ENCODE data around the gene FOXC1.

FOXC1 gene

DNA sequence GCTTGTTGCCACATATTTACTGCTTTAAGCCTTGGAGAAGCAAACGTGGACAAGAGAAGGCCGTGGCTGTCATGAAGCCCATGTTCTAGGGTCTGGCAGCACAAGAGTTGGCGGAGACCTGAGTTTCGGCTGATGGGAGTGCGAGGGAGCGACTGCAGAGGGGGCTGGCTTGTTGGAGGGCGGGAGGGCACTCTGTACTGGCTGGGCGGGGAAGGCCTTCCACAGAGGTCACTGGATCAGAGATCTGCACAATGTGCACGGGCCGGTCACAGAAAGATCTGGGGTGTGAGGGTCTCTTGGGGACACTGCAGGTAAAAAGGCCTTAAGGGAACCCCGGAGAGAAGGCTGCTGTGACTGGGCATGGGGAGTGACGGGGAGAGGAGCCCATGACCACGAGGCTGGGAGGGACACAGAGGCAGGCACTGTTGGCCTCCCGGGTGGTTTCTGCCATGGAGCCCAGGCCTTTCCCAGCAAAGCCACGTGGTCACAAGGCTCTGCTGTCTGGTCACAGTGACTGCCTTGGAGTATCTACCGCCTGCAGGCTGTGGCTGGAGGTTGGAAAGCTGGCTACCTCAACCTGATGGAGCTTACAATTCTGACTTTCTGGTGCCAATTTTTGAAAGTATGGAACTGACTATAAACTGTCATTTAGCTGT is 23.8 kb downstream of the FOXC1 start:
- DNase-seq (ENCODE audit: insufficient read length, low spot score) = no peak
- FAIRE-seq = no peak
- no peak for TF ChIP-seq POU2F2 (IDR thresholded peaks at IDR 0.05; ENCODE audit: low read depth, low read length)
- no peak for TF ChIP-seq POLR2A (IDR thresholded peaks at IDR 0.05; ENCODE audit: low read depth, low read length)
- TF ChIP-seq PAX5 (IDR thresholded peaks at IDR 0.05; ENCODE audit: insufficient read depth, low read length, severe bottlenecking) = no peak
- no peak for TF ChIP-seq POLR2AphosphoS5 (IDR thresholded peaks at IDR 0.05; ENCODE audit: low read depth, low read length)
- no peak for TF ChIP-seq TAF1 (IDR thresholded peaks at IDR 0.05; ENCODE audit: low read depth, low read length)
- no peak for TF ChIP-seq SPI1 (IDR thresholded peaks at IDR 0.05; ENCODE audit: low read depth, low read length)

DNA sequence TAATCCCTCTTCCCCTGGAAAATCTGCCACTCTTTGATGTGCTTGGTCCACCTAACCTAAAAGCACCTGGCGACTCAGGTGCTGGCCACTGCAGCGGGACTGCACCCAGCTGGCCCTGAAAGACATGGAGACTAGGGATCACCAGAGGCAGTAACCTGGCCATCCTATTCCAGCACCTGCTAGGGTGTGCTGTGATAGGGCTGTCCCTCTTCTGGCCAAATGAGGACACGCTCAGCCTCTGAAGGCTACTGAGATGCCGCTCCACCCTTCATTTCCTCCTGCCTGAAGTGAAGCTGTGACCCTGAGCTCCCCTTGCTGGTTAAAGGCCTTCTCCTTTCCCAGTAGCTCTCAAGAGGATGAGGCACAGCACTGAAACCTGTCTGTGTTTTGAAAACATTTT is 24.4 kb downstream of the FOXC1 start:
- no peak for DNase-seq (ENCODE audit: insufficient read length, low spot score)
- no peak for FAIRE-seq
- no peak for TF ChIP-seq POLR2A (IDR thresholded peaks at IDR 0.05; ENCODE audit: low read depth, low read length)
- no peak for TF ChIP-seq SPI1 (IDR thresholded peaks at IDR 0.05; ENCODE audit: low read depth, low read length)
- TF ChIP-seq POLR2AphosphoS5 (IDR thresholded peaks at IDR 0.05; ENCODE audit: low read depth, low read length) = no peak
- TF ChIP-seq POU2F2 (IDR thresholded peaks at IDR 0.05; ENCODE audit: low read depth, low read length) = no peak
- TF ChIP-seq TAF1 (IDR thresholded peaks at IDR 0.05; ENCODE audit: low read depth, low read length) = no peak
- TF ChIP-seq PAX5 (IDR thresholded peaks at IDR 0.05; ENCODE audit: insufficient read depth, low read length, severe bottlenecking) = no peak

DNA sequence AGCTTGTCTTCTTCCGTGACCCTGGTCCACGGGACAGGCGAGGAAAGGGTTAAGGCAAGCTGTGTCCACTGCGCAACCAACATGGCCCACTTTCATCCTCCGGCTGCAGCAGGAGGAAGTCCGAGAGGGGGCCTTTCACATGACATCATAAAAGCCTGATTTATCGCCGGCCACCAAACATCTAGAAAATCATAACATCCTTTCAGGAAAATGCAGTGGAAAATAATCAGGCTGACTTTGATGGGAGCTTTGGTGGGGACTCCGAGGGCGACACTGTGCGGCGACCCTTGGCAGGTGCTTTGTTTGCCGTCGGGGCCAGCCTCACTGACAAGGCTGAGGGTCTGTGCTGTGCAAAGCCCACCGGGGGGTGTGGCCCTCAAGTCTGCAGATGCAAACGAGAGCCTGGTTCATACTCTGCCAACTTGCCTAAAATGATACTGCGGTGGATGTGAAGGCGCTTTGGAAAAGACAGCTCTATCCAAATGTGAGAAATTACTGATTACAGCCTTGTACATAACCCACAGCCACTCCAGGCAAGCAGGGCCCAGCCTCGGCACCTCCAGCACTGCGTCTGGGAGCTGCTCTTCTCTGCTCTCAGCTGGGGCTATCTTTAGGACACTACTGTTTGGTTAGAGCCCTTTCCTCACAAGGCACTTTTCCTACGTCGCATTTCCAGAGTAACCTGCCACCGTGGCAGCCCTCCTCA is 25.7 kb downstream of the FOXC1 start:
- DNase-seq (ENCODE audit: insufficient read length, low spot score) (no peak), FAIRE-seq (no peak)
- TF ChIP-seq SPI1 (IDR thresholded peaks at IDR 0.05; ENCODE audit: low read depth, low read length) (no peak), POLR2AphosphoS5 (IDR thresholded peaks at IDR 0.05; ENCODE audit: low read depth, low read length) (no peak), POU2F2 (IDR thresholded peaks at IDR 0.05; ENCODE audit: low read depth, low read length) (no peak), TAF1 (IDR thresholded peaks at IDR 0.05; ENCODE audit: low read depth, low read length) (no peak), POLR2A (IDR thresholded peaks at IDR 0.05; ENCODE audit: low read depth, low read length) (no peak), PAX5 (IDR thresholded peaks at IDR 0.05; ENCODE audit: insufficient read depth, low read length, severe bottlenecking) (no peak)

DNA sequence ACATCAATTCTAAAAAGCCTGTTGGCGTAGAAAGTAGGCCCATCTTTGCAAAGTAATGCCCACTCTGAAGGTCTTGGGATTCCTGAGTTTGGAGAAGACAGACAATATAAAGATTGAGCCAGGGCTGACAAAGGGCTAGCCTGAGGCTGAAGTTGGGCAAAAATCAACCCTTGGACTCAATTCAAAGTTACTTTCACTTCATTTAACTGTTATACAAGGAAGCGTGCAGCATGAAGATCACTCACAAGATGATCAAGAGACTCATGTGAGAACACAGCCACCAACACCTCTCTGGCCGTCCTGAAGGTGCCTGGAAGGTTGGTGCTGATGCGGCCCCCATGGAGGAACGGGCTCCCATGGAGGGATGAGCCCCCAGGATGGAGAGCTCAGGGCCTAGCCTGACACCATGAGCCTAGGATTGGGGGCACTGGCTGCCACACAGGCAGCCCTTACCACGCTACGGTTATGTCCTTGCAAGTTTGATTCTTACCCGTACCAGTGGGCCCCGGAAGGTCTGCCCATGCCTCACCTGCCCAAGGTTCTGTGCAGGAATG is 26.6 kb downstream of the FOXC1 start:
- DNase-seq (ENCODE audit: insufficient read length, low spot score) (no peak), FAIRE-seq (no peak)
- no peak for TF ChIP-seq SPI1 (IDR thresholded peaks at IDR 0.05; ENCODE audit: low read depth, low read length)
- no peak for TF ChIP-seq POLR2A (IDR thresholded peaks at IDR 0.05; ENCODE audit: low read depth, low read length)
- no peak for TF ChIP-seq TAF1 (IDR thresholded peaks at IDR 0.05; ENCODE audit: low read depth, low read length)
- TF ChIP-seq POLR2AphosphoS5 (IDR thresholded peaks at IDR 0.05; ENCODE audit: low read depth, low read length) = no peak
- no peak for TF ChIP-seq PAX5 (IDR thresholded peaks at IDR 0.05; ENCODE audit: insufficient read depth, low read length, severe bottlenecking)
- TF ChIP-seq POU2F2 (IDR thresholded peaks at IDR 0.05; ENCODE audit: low read depth, low read length) = no peak

DNA sequence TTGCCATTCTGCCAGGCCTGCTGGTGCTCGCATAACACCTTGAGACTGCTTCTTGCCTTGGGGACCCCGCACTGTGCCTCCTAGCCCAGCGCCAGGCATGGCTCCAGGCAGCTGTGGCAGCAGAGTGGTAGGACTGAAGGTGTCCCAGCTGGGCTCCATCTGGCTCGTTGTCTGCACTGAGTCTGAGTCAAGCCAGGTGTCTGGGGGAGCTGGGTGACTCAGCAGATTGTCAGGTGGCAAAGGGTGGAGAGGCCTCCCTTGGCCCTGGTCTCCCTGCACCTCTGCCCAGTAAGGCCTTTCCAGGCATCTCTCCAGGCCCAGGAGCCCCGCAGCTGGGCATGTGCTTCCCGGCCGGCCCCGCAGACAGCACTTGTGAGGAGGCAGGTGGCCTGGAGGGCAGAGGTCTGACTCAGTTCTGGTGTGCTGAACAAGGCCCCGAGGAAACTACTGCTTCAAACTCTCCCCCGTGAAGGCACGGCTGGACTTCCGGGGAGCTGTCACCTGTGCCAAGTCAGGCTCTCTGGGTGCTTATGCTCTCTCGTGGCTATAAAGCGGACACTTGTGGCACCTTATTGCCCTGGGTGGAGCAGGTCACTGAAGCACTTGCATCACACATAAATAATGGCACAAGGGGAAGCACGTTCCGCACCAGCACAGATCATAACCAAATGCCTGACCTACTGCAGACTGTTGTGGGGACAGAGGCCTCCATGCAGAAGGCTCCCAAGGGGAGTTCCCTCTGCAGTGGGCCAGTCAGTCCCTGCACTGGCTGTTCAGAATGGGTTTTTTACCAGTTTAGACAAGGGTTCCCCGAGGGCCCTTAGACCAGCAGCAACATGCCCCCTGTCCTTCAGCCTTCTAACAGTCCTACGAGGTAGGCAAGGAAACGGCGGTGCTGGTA is 27.5 kb downstream of the FOXC1 start:
- FAIRE-seq (no peak), DNase-seq (ENCODE audit: insufficient read length, low spot score) (no peak)
- TF ChIP-seq POU2F2 (IDR thresholded peaks at IDR 0.05; ENCODE audit: low read depth, low read length) (no peak), TAF1 (IDR thresholded peaks at IDR 0.05; ENCODE audit: low read depth, low read length) (no peak), SPI1 (IDR thresholded peaks at IDR 0.05; ENCODE audit: low read depth, low read length) (no peak), PAX5 (IDR thresholded peaks at IDR 0.05; ENCODE audit: insufficient read depth, low read length, severe bottlenecking) (no peak), POLR2AphosphoS5 (IDR thresholded peaks at IDR 0.05; ENCODE audit: low read depth, low read length) (no peak), POLR2A (IDR thresholded peaks at IDR 0.05; ENCODE audit: low read depth, low read length) (no peak)

DNA sequence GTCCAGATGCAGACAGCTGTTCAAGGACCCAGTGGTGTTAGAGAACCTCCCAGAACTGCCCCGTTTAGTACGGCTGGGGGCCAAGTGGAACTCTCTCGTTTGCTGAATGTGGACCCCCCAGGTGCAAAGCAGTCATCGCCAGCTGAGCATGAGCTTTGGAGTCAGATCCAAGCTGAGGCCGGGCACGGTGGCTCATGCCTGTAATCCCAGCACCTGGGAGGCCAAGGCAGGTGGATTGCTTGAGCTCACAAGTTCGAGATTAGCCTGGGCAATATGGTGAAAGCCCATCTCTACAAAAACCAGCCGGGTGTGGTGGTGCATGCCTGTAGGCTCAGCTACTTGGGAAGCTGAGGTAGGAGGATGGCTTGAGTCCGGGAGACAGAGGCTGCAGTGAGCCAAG is 29.7 kb downstream of the FOXC1 start:
- FAIRE-seq (no peak), DNase-seq (ENCODE audit: insufficient read length, low spot score) (no peak)
- TF ChIP-seq SPI1 (IDR thresholded peaks at IDR 0.05; ENCODE audit: low read depth, low read length) (no peak), POLR2A (IDR thresholded peaks at IDR 0.05; ENCODE audit: low read depth, low read length) (no peak), POLR2AphosphoS5 (IDR thresholded peaks at IDR 0.05; ENCODE audit: low read depth, low read length) (no peak), PAX5 (IDR thresholded peaks at IDR 0.05; ENCODE audit: insufficient read depth, low read length, severe bottlenecking) (no peak), TAF1 (IDR thresholded peaks at IDR 0.05; ENCODE audit: low read depth, low read length) (no peak), POU2F2 (IDR thresholded peaks at IDR 0.05; ENCODE audit: low read depth, low read length) (no peak)

DNA sequence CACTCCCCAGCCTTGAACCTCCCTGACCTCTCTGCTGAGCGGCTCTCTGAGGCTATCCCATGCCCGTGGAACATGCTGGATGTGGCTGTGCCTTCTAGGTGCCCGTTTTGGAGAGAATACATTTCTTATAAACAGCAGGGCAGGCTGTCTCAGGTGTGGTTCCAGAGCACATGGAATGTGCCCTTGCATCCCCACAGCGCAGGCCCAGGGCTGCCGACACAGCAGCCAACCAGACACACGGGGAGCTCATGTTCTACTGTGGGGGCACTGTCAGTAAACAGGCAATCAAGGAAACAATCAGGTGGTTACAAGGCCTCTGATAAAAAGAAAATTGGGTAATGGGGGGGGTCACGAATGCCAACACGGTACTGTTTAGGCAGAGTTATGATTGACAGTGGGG is 30.8 kb downstream of the FOXC1 start:
- FAIRE-seq (no peak), DNase-seq (ENCODE audit: insufficient read length, low spot score) (no peak)
- TF ChIP-seq PAX5 (IDR thresholded peaks at IDR 0.05; ENCODE audit: insufficient read depth, low read length, severe bottlenecking) (no peak), POLR2A (IDR thresholded peaks at IDR 0.05; ENCODE audit: low read depth, low read length) (no peak), TAF1 (IDR thresholded peaks at IDR 0.05; ENCODE audit: low read depth, low read length) (no peak), POLR2AphosphoS5 (IDR thresholded peaks at IDR 0.05; ENCODE audit: low read depth, low read length) (no peak), SPI1 (IDR thresholded peaks at IDR 0.05; ENCODE audit: low read depth, low read length) (no peak), POU2F2 (IDR thresholded peaks at IDR 0.05; ENCODE audit: low read depth, low read length) (no peak)

DNA sequence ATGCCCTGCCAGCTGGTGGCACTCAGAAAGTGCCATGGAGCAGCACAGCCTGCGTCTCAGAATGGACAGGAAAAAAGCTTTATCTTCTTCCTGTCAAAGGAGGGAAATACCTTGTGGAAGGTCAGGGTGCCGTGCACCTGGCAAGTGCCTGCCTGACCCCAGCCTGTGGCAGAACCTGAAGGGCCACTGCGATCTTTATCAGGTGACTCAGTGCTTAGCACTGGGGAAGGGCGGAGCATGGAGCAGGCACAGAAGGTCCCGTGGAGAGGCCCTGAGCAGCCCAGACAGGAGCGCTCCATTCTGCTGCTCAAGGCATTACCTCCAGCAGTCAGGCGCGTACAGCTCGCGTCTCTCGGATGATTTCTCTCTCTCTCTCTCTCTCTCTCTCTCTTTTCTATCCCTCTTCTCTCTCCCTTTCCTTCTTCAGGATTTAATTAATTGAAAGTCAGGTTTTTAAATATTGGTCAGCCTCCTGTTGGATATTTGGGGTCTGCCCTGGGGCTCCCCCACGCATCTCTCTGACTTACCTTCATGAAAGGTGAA is 31.7 kb downstream of the FOXC1 start:
- TF ChIP-seq TAF1 (IDR thresholded peaks at IDR 0.05; ENCODE audit: low read depth, low read length) (no peak), POLR2A (IDR thresholded peaks at IDR 0.05; ENCODE audit: low read depth, low read length) (no peak), PAX5 (IDR thresholded peaks at IDR 0.05; ENCODE audit: insufficient read depth, low read length, severe bottlenecking) (no peak)

More for the DNA sequence above, 31.7 kb downstream of the FOXC1 start:
- no peak for DNase-seq (ENCODE audit: insufficient read length, low spot score)
- FAIRE-seq = no peak

Measured in GM12891 (cell line).